G401 (cell line): ENCODE results near the gene ZBTB16. TPM values are rescaled to one million over a fixed set of nuclear protein-coding genes. Genes with fewer than 3 reads are reported as not detected.
A peak's percentile ranks its signal among the peaks of the same experiment; 100 is the strongest.
"Not testable (repeated sequence)": the region's sequence is repeated elsewhere in the genome, so short reads cannot be mapped to it uniquely, and the experiment has no call there.

Source experiments
- DNase-seq: peaks from one replicate; pipeline ENCODE4 v3.0.0-alpha.2; 2015; ENCODE audit warnings: low spot score
- in situ Hi-C: cut with HindIII; loops from 2 replicates; pipeline ENCODE4 v1.10.0; 2016; ENCODE audit warnings: low sequenced_read_pairs, mixed read lengths
- total RNA-seq: library from RNA; depleted of rRNA; stranded (reverse); fragments of >200 nt; shearing (Covaris generic); gene quantifications from 2 replicates; pipeline ENCODE4 v1.2.3, GENCODE V29; 2014

ZBTB16 gene
- total RNA-seq, 1 experiment from 2014 or later = not detected

GRCh38 chr11:114040706-114041211 lies 18.8 kb upstream of the ZBTB16 start:
- no peak for DNase-seq
- in situ Hi-C loops = no loop called here

GRCh38 chr11:114042234-114042633 lies 17.3 kb upstream of the ZBTB16 start:
- in situ Hi-C loops = no loop called here
- DNase-seq = no peak

GRCh38 chr11:114044042-114044871 lies 15.3 kb upstream of the ZBTB16 start:
- in situ Hi-C loops = no loop called here

GRCh38 chr11:114047327-114047726 lies 12.2 kb upstream of the ZBTB16 start:
- no peak for DNase-seq
- in situ Hi-C loops = no loop called here

More at GRCh38 chr11:114044042-114044871, 15.3 kb upstream of the ZBTB16 start:
- no peak for DNase-seq

GRCh38 chr11:114049050-114049449 lies 10.5 kb upstream of the ZBTB16 start:
- in situ Hi-C loops = no loop called here
- DNase-seq = no peak

- DNase-seq, in situ Hi-C loops: not testable (repeated sequence)
Observed at GRCh38 chr11:114049766-114050165, 9.7 kb upstream of the ZBTB16 start.

GRCh38 chr11:114050258-114050927 lies 9.1 kb upstream of the ZBTB16 start:
- in situ Hi-C loops = no loop called here
- no peak for DNase-seq

- in situ Hi-C loops = no loop called here
Observed at GRCh38 chr11:114051558-114051957, 8.0 kb upstream of the ZBTB16 start.

GRCh38 chr11:114052160-114052559 lies 7.4 kb upstream of the ZBTB16 start:
- in situ Hi-C loops = no loop called here
- no peak for DNase-seq

More at GRCh38 chr11:114051558-114051957, 8.0 kb upstream of the ZBTB16 start:
- DNase-seq = no peak

GRCh38 chr11:114053406-114053805 lies 6.1 kb upstream of the ZBTB16 start:
- no peak for DNase-seq
- in situ Hi-C loops = no loop called here

GRCh38 chr11:114054806-114055205 lies 4.7 kb upstream of the ZBTB16 start:
- in situ Hi-C loops = no loop called here
- DNase-seq = no peak

GRCh38 chr11:114056409-114056808 lies 3.1 kb upstream of the ZBTB16 start:
- in situ Hi-C loops = no loop called here
- no peak for DNase-seq

GRCh38 chr11:114057147-114057546 lies 2.4 kb upstream of the ZBTB16 start:
- in situ Hi-C loops = no loop called here
- DNase-seq = no peak

- no peak for DNase-seq
- in situ Hi-C loops = no loop called here
Observed at GRCh38 chr11:114057605-114058004, 1.9 kb upstream of the ZBTB16 start.

GRCh38 chr11:114058026-114058706 lies 1.3 kb upstream of the ZBTB16 start:
- in situ Hi-C loops = no loop called here
- DNase-seq = no peak

GRCh38 chr11:114058871-114059277 lies 637 bp upstream of the ZBTB16 start:
- in situ Hi-C loops = no loop called here

GRCh38 chr11:114059984-114060391 lies 477 bp downstream of the ZBTB16 start:
- DNase-seq = peak; percentile 60
- in situ Hi-C loops = no loop called here

More at GRCh38 chr11:114058871-114059277, 637 bp upstream of the ZBTB16 start:
- DNase-seq = peak; percentile 62

GRCh38 chr11:114060392-114061047 lies 1.0 kb downstream of the ZBTB16 start:
- DNase-seq = peak; percentile 39
- in situ Hi-C loops = no loop called here

GRCh38 chr11:114061048-114061680 lies 1.7 kb downstream of the ZBTB16 start:
- in situ Hi-C loops = no loop called here
- peak; percentile 68 for DNase-seq
